Esophagus squamous epithelium (tissue), 5 donors: Measurements from ENCODE around the gene CLIC1. TPM values are rescaled to one million over a fixed set of nuclear protein-coding genes. Genes with fewer than 3 reads are reported as not detected.

Experiments
- DNase-seq: peaks from one replicate; lab custom pipeline; 2025; lab: John Stamatoyannopoulos, UW
- H3K27ac ChIP-seq, 4 donors: fragments of 200-600 bp; sonication (generic); one replicate each; pipeline ENCODE4 v1.5.1; 2016 to 2019; ENCODE audit warnings: mild to moderate bottlenecking in 1 of 4
- H3K27me3 ChIP-seq, 4 donors: fragments of 200-600 bp; sonication (generic); 1 replicate in 3 of 4; 2 replicates in 1 of 4; pipeline versions ENCODE4 v1.5.1 to v1.6.0; 2017 to 2021; ENCODE audit warnings: antibody characterized with exemption in 1 of 4
- H3K36me3 ChIP-seq, 3 donors: fragments of 200-600 bp; sonication (generic); one replicate each; pipeline ENCODE4 v1.5.1; 2016 to 2019
- H3K4me1 ChIP-seq, 3 donors: fragments of 200-600 bp; sonication (generic); one replicate each; pipeline ENCODE4 v1.5.1; 2017 to 2019
- H3K4me3 ChIP-seq, 4 donors: fragments of 200-600 bp; sonication (generic); 1 replicate in 3 of 4; 2 replicates in 1 of 4; pipeline ENCODE4 v1.5.1; 2016 to 2019; ENCODE audit warnings: mild to moderate bottlenecking in 2 of 4, moderate library complexity in 1 of 4
- H3K9me3 ChIP-seq, 3 donors: fragments of 200-600 bp; sonication (generic); one replicate each; pipeline ENCODE4 v1.5.1; 2016 to 2019
- CTCF ChIP-seq, 6 experiments: fragments of 450-650 bp in 4 of 6; fragments of 200-600 bp in 2 of 6; sonication (generic) in 2 of 6; IDR thresholded peaks; one replicate each; pipeline ENCODE4 v1.5.1; 2016 to 2019; ENCODE audit warnings: antibody characterized with exemption in 6 of 6, mild to moderate bottlenecking in 4 of 6, moderate library complexity in 4 of 6
- POLR2A ChIP-seq, 4 donors: fragments of 450-650 bp; IDR thresholded peaks; one replicate each; pipeline ENCODE4 v1.6.1; 2017; ENCODE audit warnings: antibody characterized with exemption in 4 of 4, mild to moderate bottlenecking in 4 of 4, moderate library complexity in 3 of 4
- WGBS, 2 donors: methylation state at CpG; one replicate each; pipeline ENCODE4 v1.1.5; 2018; 5-methylcytosine and 5-hydroxymethylcytosine counted together
- intact Hi-C: fragments of 100-400 bp; cut with DNase I; formaldehyde crosslinking; loops from one replicate; pipeline ENCODE4 v1.15.0; 2022
- total RNA-seq, 4 donors: library from RNA; depleted of rRNA; stranded (reverse); fragments of >200 nt; gene quantifications; one replicate each; pipeline ENCODE4 v1.1.0, GENCODE V29; 2016
- donor health status: DM: yes; HTN: yes; CAD: no.

The CLIC1 gene
- total RNA-seq, 4 donors from 2014 or later: 289 to 440 (median 365) TPM

DNA sequence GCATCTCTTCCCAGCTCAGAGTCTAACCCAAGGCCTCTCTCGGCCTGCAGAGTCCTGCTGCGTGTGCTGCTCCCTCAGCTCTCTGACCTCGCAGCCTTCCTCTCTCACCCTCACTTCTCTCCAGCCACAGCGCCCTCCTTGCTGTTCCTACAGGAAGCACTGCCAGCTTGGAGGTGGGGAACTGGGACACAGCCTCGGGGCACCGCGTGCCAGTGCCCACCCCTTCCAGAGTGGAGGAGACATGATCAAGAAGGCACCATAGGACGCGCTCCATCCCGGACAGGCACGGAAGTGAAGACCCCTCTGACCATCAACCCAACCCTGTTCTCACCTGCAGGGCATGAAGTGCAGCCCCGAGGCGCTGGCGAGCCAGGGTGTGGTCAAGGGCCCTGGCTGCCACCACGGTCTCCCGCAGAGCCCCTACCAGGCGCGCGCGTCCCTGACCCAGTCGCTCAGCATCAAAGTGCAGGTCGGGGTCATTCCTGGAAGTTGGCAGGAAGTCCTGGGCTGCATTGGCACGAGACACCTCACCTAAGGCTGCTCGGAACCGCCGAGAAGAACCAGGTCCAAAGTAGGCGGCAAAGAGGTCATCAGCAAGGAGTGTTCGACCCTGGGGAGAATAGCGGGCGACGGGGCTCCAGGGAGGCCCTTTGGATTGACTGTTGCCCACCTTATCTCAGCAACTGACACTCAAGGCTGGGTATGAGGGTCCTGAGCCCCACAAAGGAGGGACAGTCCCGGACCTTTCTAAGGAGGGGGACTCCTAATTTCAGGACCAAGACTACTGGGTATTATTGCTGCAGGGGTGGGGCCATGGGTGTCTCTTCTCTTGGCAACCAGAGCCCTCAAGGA is 39.5 kb upstream of the CLIC1 start:
- no peak for TF ChIP-seq POLR2A (IDR thresholded peaks at IDR 0.05)
- no peak for TF ChIP-seq CTCF (IDR thresholded peaks at IDR 0.05)
- Histone ChIP-seq H3K36me3 (peaks cover 13 to 32% (median 22%) of the 10 kb centered on the region in 3 donors), H3K27me3 (no peaks in the 10 kb centered on the region), H3K9me3 (no peaks in the 10 kb centered on the region), H3K4me1 (peaks cover 13 to 32% (median 14%) of the 10 kb centered on the region in 3 donors), H3K4me3 (no peak overlapping the region), H3K27ac (peak overlapping the region in 1 of 4 donors; percentile 36)
- 84 to 96% methylated on average over 5 to 13 of the region's 32 CpGs for WGBS, 2 donors
- DNase-seq: no peak
- intact Hi-C loops: no loop called here

DNA sequence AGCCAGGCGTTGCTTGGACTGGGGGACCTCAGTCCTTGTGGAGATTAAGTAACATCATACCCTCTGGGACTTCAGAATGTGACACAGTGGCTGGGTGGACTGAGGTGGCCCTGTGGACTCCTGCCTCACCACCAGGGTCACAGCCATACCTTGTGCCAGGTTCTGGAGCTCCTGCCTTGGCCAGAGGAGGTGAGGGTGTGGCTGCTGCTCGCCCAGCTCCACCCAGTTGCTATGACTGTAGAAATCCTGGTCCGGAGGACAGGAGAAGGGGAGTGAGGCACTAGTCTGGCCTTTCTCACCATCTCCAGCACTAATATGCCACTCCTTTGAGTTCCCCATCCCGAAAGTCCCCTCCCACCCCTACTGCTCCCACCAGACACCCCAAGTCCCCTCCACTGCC is 38.9 kb upstream of the CLIC1 start:
- DNase-seq: no peak
- no peaks in the 10 kb centered on the region for H3K27me3 ChIP-seq
- peak overlapping the region in 1 of 4 donors; percentile 36 for H3K27ac ChIP-seq
- peaks cover 13 to 37% (median 14%) of the 10 kb centered on the region in 3 donors for H3K4me1 ChIP-seq
- H3K9me3 ChIP-seq: no peaks in the 10 kb centered on the region
- 52 to 69% methylated on average over 2 of the region's 4 CpGs for WGBS, 2 donors
- intact Hi-C loops: no loop called here
- no peak overlapping the region for H3K4me3 ChIP-seq
- peaks cover 10 to 25% (median 15%) of the 10 kb centered on the region in 3 donors for H3K36me3 ChIP-seq
- TF ChIP-seq CTCF (IDR thresholded peaks at IDR 0.05) (peak in 3 of 6 experiments; percentile 6 to 41 (median 17)), POLR2A (IDR thresholded peaks at IDR 0.05) (no peak)

- Histone ChIP-seq H3K4me1 (peaks cover 8 to 36% (median 13%) of the 10 kb centered on the region in 3 donors), H3K4me3 (no peak overlapping the region), H3K9me3 (no peaks in the 10 kb centered on the region), H3K27ac (no peak overlapping the region), H3K27me3 (no peaks in the 10 kb centered on the region), H3K36me3 (no peaks in the 10 kb centered on the region)
- DNase-seq: no peak
- intact Hi-C loops: no loop called here
- TF ChIP-seq CTCF (IDR thresholded peaks at IDR 0.05) (no peak), POLR2A (IDR thresholded peaks at IDR 0.05) (no peak)
- WGBS, 2 donors: 62 to 67% methylated on average over 4 of the region's 4 CpGs
Measured at GRCh38 chr6:31771992-31772358, 35.6 kb upstream of the CLIC1 start.

GRCh38 chr6:31770860-31771259 is 34.5 kb upstream of the CLIC1 start:
- no peaks in the 10 kb centered on the region for H3K27me3 ChIP-seq
- TF ChIP-seq CTCF (IDR thresholded peaks at IDR 0.05): no peak
- TF ChIP-seq POLR2A (IDR thresholded peaks at IDR 0.05): no peak
- DNase-seq: no peak
- WGBS, 2 donors: 75 to 85% methylated on average over 2 of the region's 2 CpGs
- no peaks in the 10 kb centered on the region for H3K9me3 ChIP-seq
- H3K27ac ChIP-seq: no peak overlapping the region
- intact Hi-C loops: no loop called here
- peaks cover 0 to 32% (median 3%) of the 10 kb centered on the region in 3 donors for H3K4me1 ChIP-seq
- no peak overlapping the region for H3K4me3 ChIP-seq
- no peaks in the 10 kb centered on the region for H3K36me3 ChIP-seq

DNA sequence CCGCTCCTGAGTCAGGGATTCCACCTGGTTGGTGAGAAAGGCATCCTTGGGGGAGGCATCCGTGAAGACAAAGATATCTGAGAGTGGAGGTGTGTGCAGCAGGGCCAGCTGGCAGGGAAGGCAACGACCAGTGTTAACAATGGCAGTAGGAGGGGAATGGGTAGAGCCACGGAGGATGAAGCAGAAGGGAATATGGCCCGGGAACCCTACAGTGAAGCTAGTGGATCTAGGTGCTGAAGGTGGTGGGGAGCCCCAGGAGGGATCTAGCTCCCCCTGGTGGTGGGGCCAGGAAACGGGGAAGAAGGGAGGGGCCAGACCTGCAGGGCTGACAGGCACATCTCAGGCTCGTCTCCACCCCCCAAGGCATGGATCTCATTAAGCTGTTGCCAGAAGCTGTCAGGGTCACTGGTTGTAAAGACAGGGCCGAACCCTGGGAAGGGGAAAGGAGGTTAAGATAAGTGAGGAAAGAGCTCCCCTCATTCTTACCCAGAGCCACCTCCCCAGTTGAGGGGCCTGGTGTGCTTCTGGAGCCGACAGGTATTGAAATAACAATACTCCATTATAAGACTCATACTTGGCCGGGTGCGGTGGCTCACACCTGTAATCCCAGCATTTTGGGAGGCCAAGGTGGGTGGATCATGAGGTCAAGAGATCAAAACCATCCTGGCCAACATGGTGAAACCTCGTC is 33.5 kb upstream of the CLIC1 start:
- H3K4me1 ChIP-seq: peaks cover 0 to 23% (median 3%) of the 10 kb centered on the region in 3 donors
- H3K9me3 ChIP-seq: no peaks in the 10 kb centered on the region
- no peak overlapping the region for H3K4me3 ChIP-seq
- 30 to 37% methylated on average over 8 to 11 of the region's 12 CpGs for WGBS, 2 donors
- no peak for DNase-seq
- H3K27me3 ChIP-seq: no peaks in the 10 kb centered on the region
- H3K36me3 ChIP-seq: no peaks in the 10 kb centered on the region
- intact Hi-C loops: loop anchor here (5.0 kb wide), 1 partner anchor 93 kb away; no protein-coding TSS in a partner anchor
- TF ChIP-seq CTCF (IDR thresholded peaks at IDR 0.05) (peak; percentile 70 to 94 (median 90)), POLR2A (IDR thresholded peaks at IDR 0.05) (no peak)
- H3K27ac ChIP-seq: no peak overlapping the region
